Hematopoietic multipotent progenitor cell treated with erythropoietin and hydrocortisone succinate and interleukin-3 and kit ligand, for 15 days (in vitro differentiated cells): Measurements from ENCODE around the gene CYB561.

Experiments used
- DNase-seq: peaks from one replicate; pipeline ENCODE4 v3.0.0-alpha.2; 2015; ENCODE audit warnings: low spot score

The CYB561 gene

GRCh38 chr17:63448655-63449054, 2.5 kb upstream of the CYB561 start:
- no peak for DNase-seq

GRCh38 chr17:63447471-63448009, 1.4 kb upstream of the CYB561 start:
- DNase-seq, result no peak

- no peak for DNase-seq
Observed at GRCh38 chr17:63446753-63447470, 806 bp upstream of the CYB561 start.

- DNase-seq, result no peak
Observed at GRCh38 chr17:63445571-63445953, 544 bp downstream of the CYB561 start.

GRCh38 chr17:63445065-63445464, 1.0 kb downstream of the CYB561 start:
- no peak for DNase-seq

- DNase-seq, result no peak
Observed at GRCh38 chr17:63444457-63444856, 1.6 kb downstream of the CYB561 start.

- no peak for DNase-seq
Observed at GRCh38 chr17:63443053-63443452, 3.1 kb downstream of the CYB561 start.

GRCh38 chr17:63442549-63443035, 3.5 kb downstream of the CYB561 start:
- no peak for DNase-seq

- DNase-seq, result no peak
Observed at GRCh38 chr17:63442074-63442473, 4.0 kb downstream of the CYB561 start.

GRCh38 chr17:63441654-63442053, 4.5 kb downstream of the CYB561 start:
- DNase-seq, result no peak

- no peak for DNase-seq
Observed at GRCh38 chr17:63440770-63441335, 5.3 kb downstream of the CYB561 start.

GRCh38 chr17:63440127-63440769, 5.9 kb downstream of the CYB561 start:
- DNase-seq, result no peak

- no peak for DNase-seq
Observed at GRCh38 chr17:63439687-63440086, 6.4 kb downstream of the CYB561 start.

GRCh38 chr17:63438092-63439051, 7.7 kb downstream of the CYB561 start:
- DNase-seq, result no peak

- DNase-seq, result no peak
Observed at GRCh38 chr17:63437287-63438091, 8.6 kb downstream of the CYB561 start.

GRCh38 chr17:63436523-63437110, 9.5 kb downstream of the CYB561 start:
- no peak for DNase-seq

- DNase-seq, result no peak
Observed at GRCh38 chr17:63435681-63436522, 10.2 kb downstream of the CYB561 start.

- DNase-seq, result peak; percentile 84
Observed at GRCh38 chr17:63434951-63435571, 11.0 kb downstream of the CYB561 start.
